AG20443 (cell line): Measurements from ENCODE around the gene AKR1C3.

Source experiments
- DNase-seq: peaks from one replicate; pipeline ENCODE4 v3.0.0; 2012; ENCODE audit warnings: low spot score, mixed read lengths

AKR1C3 gene

GRCh38 chr10:5142199-5142598 is 48.0 kb downstream of the AKR1C3 start:
- DNase-seq: no peak

GRCh38 chr10:5143137-5143536 is 48.9 kb downstream of the AKR1C3 start:
- no peak for DNase-seq

- no peak for DNase-seq
Observed at GRCh38 chr10:5146920-5147254, 52.7 kb downstream of the AKR1C3 start.

GRCh38 chr10:5147255-5147980 is 53.2 kb downstream of the AKR1C3 start:
- DNase-seq: no peak

- DNase-seq: no peak
Observed at GRCh38 chr10:5147981-5148677, 53.9 kb downstream of the AKR1C3 start.

- no peak for DNase-seq
Observed at GRCh38 chr10:5148678-5149032, 54.4 kb downstream of the AKR1C3 start.

- DNase-seq: no peak
Observed at GRCh38 chr10:5151076-5151475, 56.9 kb downstream of the AKR1C3 start.

GRCh38 chr10:5155951-5156350 is 61.7 kb downstream of the AKR1C3 start:
- no peak for DNase-seq
